ENCODE data around the gene REL.
"Not testable (repeated sequence)": the region's sequence is repeated elsewhere in the genome, so short reads cannot be mapped to it uniquely, and the experiment has no call there.

The REL gene

GRCh38 chr2:60867007-60867406, 14.4 kb upstream of the REL start:
- in situ Hi-C loops (cut with HindIII; ENCODE audit: low sequenced_read_pairs): no loop called here

GRCh38 chr2:60867848-60868247, 13.5 kb upstream of the REL start:
- in situ Hi-C loops (cut with HindIII; ENCODE audit: low sequenced_read_pairs): no loop called here

- in situ Hi-C loops (cut with HindIII; ENCODE audit: low sequenced_read_pairs): no loop called here
Measured at GRCh38 chr2:60868589-60869273, 12.6 kb upstream of the REL start.

- in situ Hi-C loops (cut with HindIII; ENCODE audit: low sequenced_read_pairs): no loop called here
Measured at GRCh38 chr2:60872510-60872928, 8.9 kb upstream of the REL start.

GRCh38 chr2:60873381-60873780, 8.0 kb upstream of the REL start:
- in situ Hi-C loops (cut with HindIII; ENCODE audit: low sequenced_read_pairs): no loop called here

- in situ Hi-C loops (cut with HindIII; ENCODE audit: low sequenced_read_pairs): no loop called here
Measured at GRCh38 chr2:60875520-60875919, 5.9 kb upstream of the REL start.

GRCh38 chr2:60880643-60881046, 729 bp upstream of the REL start:
- in situ Hi-C loops (cut with HindIII; ENCODE audit: low sequenced_read_pairs): no loop called here

- in situ Hi-C loops (cut with HindIII; ENCODE audit: low sequenced_read_pairs): no loop called here
Measured at GRCh38 chr2:60882971-60883753, 1.8 kb downstream of the REL start.

- in situ Hi-C loops (cut with HindIII; ENCODE audit: low sequenced_read_pairs): no loop called here
Measured at GRCh38 chr2:60883896-60884295, 2.5 kb downstream of the REL start.

GRCh38 chr2:60884800-60885199, 3.4 kb downstream of the REL start:
- in situ Hi-C loops (cut with HindIII; ENCODE audit: low sequenced_read_pairs): no loop called here

- in situ Hi-C loops (cut with HindIII; ENCODE audit: low sequenced_read_pairs): no loop called here
Measured at GRCh38 chr2:60885683-60886082, 4.3 kb downstream of the REL start.

GRCh38 chr2:60886991-60887390, 5.6 kb downstream of the REL start:
- in situ Hi-C loops (cut with HindIII; ENCODE audit: low sequenced_read_pairs): no loop called here

GRCh38 chr2:60888853-60889252, 7.5 kb downstream of the REL start:
- in situ Hi-C loops (cut with HindIII; ENCODE audit: low sequenced_read_pairs): no loop called here

GRCh38 chr2:60889581-60890392, 8.4 kb downstream of the REL start:
- in situ Hi-C loops (cut with HindIII; ENCODE audit: low sequenced_read_pairs): not testable (repeated sequence)

GRCh38 chr2:60890393-60890707, 9.0 kb downstream of the REL start:
- in situ Hi-C loops (cut with HindIII; ENCODE audit: low sequenced_read_pairs): no loop called here

GRCh38 chr2:60891180-60891579, 9.8 kb downstream of the REL start:
- in situ Hi-C loops (cut with HindIII; ENCODE audit: low sequenced_read_pairs): no loop called here

- in situ Hi-C loops (cut with HindIII; ENCODE audit: low sequenced_read_pairs): no loop called here
Measured at GRCh38 chr2:60898567-60898966, 17.2 kb downstream of the REL start.

- in situ Hi-C loops (cut with HindIII; ENCODE audit: low sequenced_read_pairs): no loop called here
Measured at GRCh38 chr2:60899230-60899891, 18.0 kb downstream of the REL start.

- in situ Hi-C loops (cut with HindIII; ENCODE audit: low sequenced_read_pairs): no loop called here
Measured at GRCh38 chr2:60899892-60900249, 18.5 kb downstream of the REL start.

GRCh38 chr2:60901296-60901695, 19.9 kb downstream of the REL start:
- in situ Hi-C loops (cut with HindIII; ENCODE audit: low sequenced_read_pairs): not testable (repeated sequence)

- in situ Hi-C loops (cut with HindIII; ENCODE audit: low sequenced_read_pairs): not testable (repeated sequence)
Measured at GRCh38 chr2:60905867-60906266, 24.5 kb downstream of the REL start.

All from endothelial cell of hepatic sinusoid (primary cell).